Keratinocyte (primary cell): ENCODE results near the gene CARMIL1. TPM values are rescaled to one million over a fixed set of nuclear protein-coding genes. Genes with fewer than 3 reads are reported as not detected.

Experiments used
- DNase-seq: peaks from one replicate; pipeline ENCODE4 v3.0.0-alpha.2; 2011; ENCODE audit warnings: low read depth, missing footprints, low spot score
- FAIRE-seq: peaks from 2 replicates; lab custom pipeline; 2011; peaks lifted over from hg19 to GRCh38; lab: Jason Lieb, UNC
- H2AFZ ChIP-seq: 2 replicates; pipeline ENCODE4 v1.6.0; 2012; ENCODE audit warnings: low read length, control low read depth, inconsistent platforms; ENCODE audit not compliant: control insufficient read depth
- H3K27ac ChIP-seq: 2 replicates; pipeline ENCODE4 v1.5.1; 2011; ENCODE audit warnings: low read length; ENCODE audit not compliant: control insufficient read depth, insufficient read depth
- H3K27me3 ChIP-seq: 3 replicates; pipeline ENCODE4 v1.6.0; 2011; ENCODE audit warnings: low read length; ENCODE audit not compliant: control insufficient read depth, insufficient read depth; ENCODE audit errors: extremely low read depth
- H3K36me3 ChIP-seq, 2 experiments: 2 replicates in 1 of 2; 3 replicates in 1 of 2; pipeline ENCODE4 v1.5.1; 2011; ENCODE audit warnings: low read length in 2 of 2, mild to moderate bottlenecking in 1 of 2; ENCODE audit not compliant: control insufficient read depth in 2 of 2, insufficient read depth in 2 of 2; ENCODE audit errors: extremely low read depth in 1 of 2
- H3K4me1 ChIP-seq: 3 replicates; pipeline ENCODE4 v1.5.1; 2011; ENCODE audit warnings: low read length; ENCODE audit not compliant: control insufficient read depth, insufficient read depth; ENCODE audit errors: extremely low read depth
- H3K4me2 ChIP-seq: 3 replicates; pipeline ENCODE4 v1.6.0; 2011; ENCODE audit warnings: low read depth, low read length; ENCODE audit not compliant: control insufficient read depth, insufficient read depth; ENCODE audit errors: extremely low read depth
- H3K4me3 ChIP-seq, 3 experiments: fragments of 200-600 bp in 1 of 3; sonication (generic) in 1 of 3; 2 replicates in 2 of 3; 3 replicates in 1 of 3; pipeline ENCODE4 v1.5.1; 2011 to 2016; ENCODE audit warnings: low read length in 3 of 3, mild to moderate bottlenecking in 3 of 3, control low read depth in 2 of 3, inconsistent platforms in 1 of 3, low read depth in 1 of 3, mixed read lengths in 1 of 3, mixed run types in 1 of 3, moderate library complexity in 1 of 3; ENCODE audit not compliant: control insufficient read depth in 2 of 3, insufficient read depth in 2 of 3; ENCODE audit errors: extremely low read depth in 1 of 3
- H3K79me2 ChIP-seq: 2 replicates; pipeline ENCODE4 v1.6.0; 2012; ENCODE audit warnings: low read length; ENCODE audit not compliant: control insufficient read depth, insufficient read depth
- H3K9ac ChIP-seq: 3 replicates; pipeline ENCODE4 v1.6.0; 2011; ENCODE audit warnings: low read length; ENCODE audit not compliant: control insufficient read depth, insufficient read depth; ENCODE audit errors: extremely low read depth
- H3K9me1 ChIP-seq: 3 replicates; pipeline ENCODE4 v1.6.0; 2011; ENCODE audit warnings: low read length; ENCODE audit not compliant: control insufficient read depth, insufficient read depth; ENCODE audit errors: extremely low read depth
- H3K9me3 ChIP-seq: 2 replicates; pipeline ENCODE4 v1.5.1; 2012; ENCODE audit warnings: low read depth, low read length; ENCODE audit not compliant: control insufficient read depth
- H4K20me1 ChIP-seq: 3 replicates; pipeline ENCODE4 v1.6.0; 2011; ENCODE audit warnings: low read length; ENCODE audit not compliant: control insufficient read depth, insufficient read depth; ENCODE audit errors: extremely low read depth
- EZH2 ChIP-seq: IDR thresholded peaks from one replicate; pipeline ENCODE4 v1.6.1; 2012; ENCODE audit warnings: inconsistent platforms, mild to moderate bottlenecking, low read length, moderate library complexity
- dilution Hi-C: fragments of 300-500 bp; cut with MboI; formaldehyde crosslinking; loops from one replicate; pipeline ENCODE4 v1.7.0; 2020; ENCODE audit warnings: low sequenced_read_pairs; ENCODE audit not compliant: extremely low pct_ligation_motif_present
- polyA plus RNA-seq, 5 experiments: library from polyadenylated mRNA; depleted of rRNA in 3 of 5; stranded (reverse) in 3 of 5; stranded (forward) in 1 of 5; unstranded in 1 of 5; fragments of >200 nt; gene quantifications; 1 replicate in 1 of 5; 2 replicates in 3 of 5; 3 replicates in 1 of 5; pipeline versions ENCODE4 v1.2.1 to v1.2.3, GENCODE V29; 2011 to 2012; ENCODE audit warnings: missing spikeins in 2 of 5, low read depth in 1 of 5, low replicate concordance in 1 of 5
- TF ChIP-seq, protein P1 (sequence below), 3 experiments: IDR thresholded peaks in 1 of 3; conservative IDR thresholded peaks in 1 of 3; optimal IDR thresholded peaks in 1 of 3; 2 replicates in 2 of 3; 3 replicates in 1 of 3; pipeline versions ENCODE3 to v1.5.1; 2011; ENCODE audit warnings: low read length in 3 of 3, mild to moderate bottlenecking in 3 of 3, moderate library complexity in 2 of 3, control low read depth in 1 of 3, inconsistent platforms in 1 of 3; ENCODE audit not compliant: insufficient read depth in 2 of 3; ENCODE audit errors: extremely low read depth in 1 of 3

Gene CARMIL1
- polyA plus RNA-seq, 1 donor (not counting 4 experiments of a cell fraction or from before 2014, with no cell fraction given): 18.9 TPM

DNA sequence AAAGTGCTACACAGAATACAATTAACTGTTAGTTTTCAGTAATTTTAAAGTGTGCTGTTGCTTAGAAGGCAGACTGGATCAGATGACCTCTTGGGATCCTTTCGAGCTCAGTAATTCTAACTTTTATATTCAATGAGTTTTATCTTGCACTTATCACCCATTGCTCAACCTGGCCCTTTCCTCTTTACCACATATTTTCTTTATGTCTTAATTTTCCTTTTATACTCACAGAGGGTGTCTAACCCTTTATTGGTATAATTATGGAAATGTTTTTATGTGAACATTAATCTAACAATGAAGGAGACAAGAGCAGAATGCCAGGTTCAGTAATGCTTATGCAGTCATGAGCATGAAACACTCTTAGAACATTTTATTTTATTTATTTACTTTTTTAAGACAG lies 39.7 kb upstream of the CARMIL1 start:
- Histone ChIP-seq H3K9me3 (no peaks in the 10 kb centered on the region), H3K4me1 (no peaks in the 10 kb centered on the region), H3K79me2 (no peaks in the 10 kb centered on the region), H3K27ac (no peak overlapping the region), H3K27me3 (no peaks in the 10 kb centered on the region), H3K4me3 (no peak overlapping the region), H3K9me1 (no peaks in the 10 kb centered on the region), H2AFZ (no peak overlapping the region), H3K36me3 (no peaks in the 10 kb centered on the region), H3K4me2 (no peak overlapping the region), H4K20me1 (no peaks in the 10 kb centered on the region), H3K9ac (no peak overlapping the region)
- dilution Hi-C loops: no loop called here
- no peak for TF ChIP-seq EZH2
- TF ChIP-seq, protein P1, sequence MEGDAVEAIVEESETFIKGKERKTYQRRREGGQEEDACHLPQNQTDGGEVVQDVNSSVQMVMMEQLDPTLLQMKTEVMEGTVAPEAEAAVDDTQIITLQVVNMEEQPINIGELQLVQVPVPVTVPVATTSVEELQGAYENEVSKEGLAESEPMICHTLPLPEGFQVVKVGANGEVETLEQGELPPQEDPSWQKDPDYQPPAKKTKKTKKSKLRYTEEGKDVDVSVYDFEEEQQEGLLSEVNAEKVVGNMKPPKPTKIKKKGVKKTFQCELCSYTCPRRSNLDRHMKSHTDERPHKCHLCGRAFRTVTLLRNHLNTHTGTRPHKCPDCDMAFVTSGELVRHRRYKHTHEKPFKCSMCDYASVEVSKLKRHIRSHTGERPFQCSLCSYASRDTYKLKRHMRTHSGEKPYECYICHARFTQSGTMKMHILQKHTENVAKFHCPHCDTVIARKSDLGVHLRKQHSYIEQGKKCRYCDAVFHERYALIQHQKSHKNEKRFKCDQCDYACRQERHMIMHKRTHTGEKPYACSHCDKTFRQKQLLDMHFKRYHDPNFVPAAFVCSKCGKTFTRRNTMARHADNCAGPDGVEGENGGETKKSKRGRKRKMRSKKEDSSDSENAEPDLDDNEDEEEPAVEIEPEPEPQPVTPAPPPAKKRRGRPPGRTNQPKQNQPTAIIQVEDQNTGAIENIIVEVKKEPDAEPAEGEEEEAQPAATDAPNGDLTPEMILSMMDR (optimal IDR thresholded peaks at IDR 0.05 in 1 of 3, IDR thresholded peaks at IDR 0.05 in 1 of 3, conservative IDR thresholded peaks at IDR 0.05 in 1 of 3; ENCODE audit: extremely low read depth in 1 of 3, insufficient read depth in 2 of 3, low read length in 3 of 3): no peak
- DNase-seq (no peak), FAIRE-seq (no peak)

DNA sequence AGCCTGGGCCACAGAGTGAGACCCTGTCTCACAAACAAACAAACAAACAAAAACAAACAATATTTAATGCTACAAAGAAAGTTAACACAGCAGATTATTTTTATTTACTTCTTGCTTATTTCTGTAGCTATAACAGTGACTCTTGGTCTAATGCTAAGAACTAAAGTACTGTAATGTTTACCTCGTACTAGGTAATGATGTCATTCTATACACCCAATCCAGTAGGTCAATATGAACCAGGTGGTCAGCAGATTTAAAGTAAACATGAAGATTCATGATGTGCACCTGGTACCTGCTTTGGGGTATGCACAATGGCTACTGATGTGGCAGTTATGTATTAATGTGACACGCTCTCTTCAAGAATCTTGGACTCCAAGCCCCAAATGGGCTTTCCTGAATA lies 36.6 kb upstream of the CARMIL1 start:
- DNase-seq (no peak), FAIRE-seq (no peak)
- H3K79me2 ChIP-seq: no peaks in the 10 kb centered on the region
- no peak overlapping the region for H3K4me3 ChIP-seq
- no peaks in the 10 kb centered on the region for H4K20me1 ChIP-seq
- no peak overlapping the region for H3K27ac ChIP-seq
- H3K4me1 ChIP-seq: no peaks in the 10 kb centered on the region
- dilution Hi-C loops: no loop called here
- no peak for TF ChIP-seq EZH2
- TF ChIP-seq, protein P1 (optimal IDR thresholded peaks at IDR 0.05 in 1 of 3, IDR thresholded peaks at IDR 0.05 in 1 of 3, conservative IDR thresholded peaks at IDR 0.05 in 1 of 3; ENCODE audit: extremely low read depth in 1 of 3, insufficient read depth in 2 of 3, low read length in 3 of 3): no peak
- no peak overlapping the region for H3K4me2 ChIP-seq
- no peaks in the 10 kb centered on the region for H3K27me3 ChIP-seq
- H3K9me3 ChIP-seq: no peaks in the 10 kb centered on the region
- H2AFZ ChIP-seq: no peak overlapping the region
- no peaks in the 10 kb centered on the region for H3K9me1 ChIP-seq
- no peak overlapping the region for H3K9ac ChIP-seq
- no peaks in the 10 kb centered on the region for H3K36me3 ChIP-seq
